IMR-90 (cell line): ENCODE results near the gene SLC17A9. TPM values are rescaled to one million over a fixed set of nuclear protein-coding genes. Genes with fewer than 3 reads are reported as not detected.

ENCODE experiments used
- ATAC-seq: fragments of 200-7000 bp; cut with Tn5 transposase; 2 replicates; pipeline ENCODE4 v1.9.1; 2020; ENCODE audit warnings: low read depth, mild to moderate bottlenecking, moderate library complexity
- BruUV-seq: library from RNA; stranded (reverse); fragments of 400-500 nt; replicated peaks from 2 replicates; lab custom pipeline; 2021; lab: Mats Ljungman, UMichigan
- CTCF ChIA-PET: fragments of 300-600 bp; formaldehyde crosslinking; extraction: SDS; loops from one replicate; lab custom pipeline; 2021; ENCODE audit warnings: antibody characterized with exemption; lab: Yijun Ruan, JAX
- POLR2A ChIA-PET: fragments of 300-600 bp; sonication (Branson Sonifier 250); formaldehyde crosslinking; loops from one replicate; lab custom pipeline; 2022; ENCODE audit warnings: antibody characterized with exemption; ENCODE audit not compliant: unreplicated experiment; lab: Charles Lee
- DNase-seq: peaks from one replicate; pipeline ENCODE4 v3.0.0; 2013
- H2AFZ ChIP-seq: replicated peaks from 2 replicates; pipeline ENCODE3; 2013; ENCODE audit warnings: low read length, mild to moderate bottlenecking; ENCODE audit not compliant: poor library complexity
- H2AK5ac ChIP-seq: 2 replicates; pipeline ENCODE4 v1.6.1; 2013; ENCODE audit warnings: low read depth, low read length, inconsistent platforms
- H2AK9ac ChIP-seq: replicated peaks from 2 replicates; pipeline ENCODE3; 2013; ENCODE audit warnings: mild to moderate bottlenecking, low read depth, low read length, moderate library complexity; ENCODE audit not compliant: poor library complexity
- H2BK120ac ChIP-seq: 2 replicates; pipeline ENCODE4 v1.6.1; 2013; ENCODE audit warnings: low read depth, low read length, inconsistent platforms
- H2BK15ac ChIP-seq: 3 replicates; pipeline ENCODE4 v1.6.1; 2013; ENCODE audit warnings: low read depth, low read length, inconsistent platforms
- H2BK20ac ChIP-seq: 2 replicates; pipeline ENCODE4 v1.6.1; 2013; ENCODE audit warnings: low read depth, mild to moderate bottlenecking, inconsistent platforms, low read length, moderate library complexity
- H2BK5ac ChIP-seq: 2 replicates; pipeline ENCODE4 v1.6.1; 2013; ENCODE audit warnings: mild to moderate bottlenecking, low read depth, low read length, inconsistent platforms; ENCODE audit not compliant: poor library complexity, severe bottlenecking
- H3K14ac ChIP-seq: replicated peaks from 2 replicates; pipeline ENCODE4 v1.6.1; 2013; ENCODE audit warnings: low read depth, low read length, inconsistent platforms
- H3K18ac ChIP-seq: 2 replicates; pipeline ENCODE4 v1.6.1; 2013; ENCODE audit warnings: low read depth, low read length, control low read depth
- H3K23ac ChIP-seq: 2 replicates; pipeline ENCODE4 v1.6.1; 2013; ENCODE audit warnings: low read depth, low read length, inconsistent platforms
- H3K27ac ChIP-seq: 2 replicates; pipeline ENCODE4 v1.5.1; 2013; ENCODE audit warnings: mild to moderate bottlenecking, control low read depth, low read length; ENCODE audit not compliant: insufficient read depth
- H3K27me3 ChIP-seq: 2 replicates; pipeline ENCODE4 v1.6.1; 2013; ENCODE audit warnings: low read length; ENCODE audit not compliant: control insufficient read depth, insufficient read depth
- H3K36me3 ChIP-seq: 2 replicates; pipeline ENCODE4 v1.6.1; 2013; ENCODE audit warnings: low read length, mixed read lengths; ENCODE audit not compliant: control insufficient read depth, insufficient read depth
- H3K4ac ChIP-seq: 2 replicates; pipeline ENCODE4 v1.6.1; 2013; ENCODE audit warnings: low read depth, low read length, inconsistent platforms
- H3K4me1 ChIP-seq: 2 replicates; pipeline ENCODE4 v1.6.1; 2013; ENCODE audit warnings: low read length, mixed read lengths; ENCODE audit not compliant: control insufficient read depth, insufficient read depth
- H3K4me2 ChIP-seq: 2 replicates; pipeline ENCODE4 v1.6.1; 2013; ENCODE audit warnings: low read depth, mild to moderate bottlenecking, control low read depth, low read length, moderate library complexity
- H3K4me3 ChIP-seq: 2 replicates; pipeline ENCODE4 v1.5.1; 2013; ENCODE audit warnings: low read depth, mild to moderate bottlenecking, control low read depth, low read length, moderate library complexity; ENCODE audit not compliant: insufficient read depth
- H3K56ac ChIP-seq: 2 replicates; pipeline ENCODE4 v1.6.1; 2013; ENCODE audit warnings: low read length, inconsistent platforms; ENCODE audit not compliant: insufficient read depth; ENCODE audit errors: extremely low read depth
- H3K79me1 ChIP-seq, 2 experiments: 2 replicates each; pipeline ENCODE4 v1.6.1; 2013; ENCODE audit warnings: low read length in 2 of 2, inconsistent platforms in 1 of 2, low read depth in 1 of 2
- H3K9ac ChIP-seq: 2 replicates; pipeline ENCODE4 v1.6.1; 2013; ENCODE audit warnings: low read depth, low read length, control low read depth
- H3K9me1 ChIP-seq: 2 replicates; pipeline ENCODE4 v1.6.1; 2013; ENCODE audit warnings: low read length, inconsistent platforms; ENCODE audit not compliant: insufficient read depth
- H3K9me3 ChIP-seq: 2 replicates; pipeline ENCODE4 v1.6.1; 2013; ENCODE audit warnings: low read length; ENCODE audit not compliant: control insufficient read depth, insufficient read depth
- H4K20me1 ChIP-seq: 2 replicates; pipeline ENCODE4 v1.6.1; 2013; ENCODE audit warnings: low read length, inconsistent platforms; ENCODE audit not compliant: insufficient read depth
- H4K5ac ChIP-seq: 2 replicates; pipeline ENCODE4 v1.6.1; 2013; ENCODE audit warnings: mild to moderate bottlenecking, low read depth, low read length, control low read depth
- H4K8ac ChIP-seq, 2 experiments: 2 replicates each; pipeline ENCODE4 v1.6.1; 2013; ENCODE audit warnings: low read depth in 2 of 2, low read length in 2 of 2, control low read depth in 1 of 2, inconsistent platforms in 1 of 2
- H4K91ac ChIP-seq: 2 replicates; pipeline ENCODE4 v1.6.1; 2013; ENCODE audit warnings: low read depth, low read length, inconsistent platforms; ENCODE audit not compliant: insufficient read depth
- BHLHE40 ChIP-seq: fragments of 150-350 bp; IDR thresholded peaks from 2 replicates; pipeline ENCODE4 v1.6.1; 2016; ENCODE audit warnings: mild to moderate bottlenecking, low read depth, low read length
- CEBPB ChIP-seq: IDR thresholded peaks from 2 replicates; pipeline ENCODE4 v1.6.1; 2012; ENCODE audit warnings: low read depth, low read length, improper control_type of control experiment
- CHD1 ChIP-seq: IDR thresholded peaks from 2 replicates; pipeline ENCODE4 v1.6.1; 2012; ENCODE audit warnings: low read depth, low read length, improper control_type of control experiment
- ELK1 ChIP-seq: fragments of 150-350 bp; IDR thresholded peaks from 2 replicates; pipeline ENCODE4 v1.6.1; 2016; ENCODE audit warnings: low read depth, mild to moderate bottlenecking, low read length, moderate library complexity, borderline replicate concordance
- FOS ChIP-seq: fragments of 150-350 bp; IDR thresholded peaks from 2 replicates; pipeline ENCODE4 v1.6.1; 2016; ENCODE audit warnings: low read depth, low read length
- MAFK ChIP-seq: IDR thresholded peaks from 2 replicates; pipeline ENCODE4 v1.6.1; 2012; ENCODE audit warnings: low read depth, low read length, improper control_type of control experiment
- MAZ ChIP-seq: IDR thresholded peaks from 2 replicates; pipeline ENCODE4 v1.6.1; 2012; ENCODE audit warnings: low read depth, mild to moderate bottlenecking, low read length, improper control_type of control experiment, moderate library complexity, borderline replicate concordance
- MXI1 ChIP-seq: IDR thresholded peaks from 2 replicates; pipeline ENCODE4 v1.6.1; 2012; ENCODE audit warnings: low read depth, mild to moderate bottlenecking, low read length, moderate library complexity, borderline replicate concordance
- NFE2L2 ChIP-seq: fragments of 150-350 bp; IDR thresholded peaks from 2 replicates; pipeline ENCODE4 v1.6.1; 2016; ENCODE audit warnings: low read depth, mild to moderate bottlenecking, low read length
- POLR2A ChIP-seq: IDR thresholded peaks from 2 replicates; pipeline ENCODE4 v1.6.1; 2012; ENCODE audit warnings: mild to moderate bottlenecking, low read depth, low read length
- RAD21 ChIP-seq: IDR thresholded peaks from 2 replicates; pipeline ENCODE4 v1.6.1; 2012; ENCODE audit warnings: low read length, improper control_type of control experiment
- RCOR1 ChIP-seq: IDR thresholded peaks from 2 replicates; pipeline ENCODE4 v1.6.1; 2012; ENCODE audit warnings: mild to moderate bottlenecking, low read length, improper control_type of control experiment; ENCODE audit not compliant: insufficient replicate concordance
- RFX5 ChIP-seq: IDR thresholded peaks from 2 replicates; pipeline ENCODE4 v1.8.0; 2012; ENCODE audit warnings: low read depth, mild to moderate bottlenecking, low read length, moderate library complexity
- SMC3 ChIP-seq: fragments of 150-350 bp; IDR thresholded peaks from 2 replicates; pipeline ENCODE4 v1.6.1; 2016; ENCODE audit warnings: low read depth, mild to moderate bottlenecking, antibody characterized with exemption, low read length, moderate library complexity
- WGBS, 2 experiments: methylation state at CpG; one replicate each; pipeline versions ENCODE4 v1.1.5 to v1.1.7; 2013; ENCODE audit warnings: missing lambda C conversion rate in 2 of 2; ENCODE audit not compliant: insufficient read length in 1 of 2; ENCODE audit errors: extremely low coverage in 2 of 2; 5-methylcytosine and 5-hydroxymethylcytosine counted together
- dilution Hi-C: fragments of 300-500 bp; cut with HindIII; formaldehyde crosslinking; loops from one replicate; pipeline ENCODE4 v1.14.3; 2018; ENCODE audit warnings: low sequenced_read_pairs; ENCODE audit not compliant: unreplicated experiment
- in situ Hi-C: fragments of 300-500 bp; cut with MboI; formaldehyde crosslinking; loops from 3 replicates; pipeline ENCODE4 v1.14.3; 2019; ENCODE audit warnings: low sequenced_read_pairs, inconsistent platforms, mixed read lengths
- intact Hi-C: fragments of 100-400 bp; cut with micrococcal nuclease; formaldehyde crosslinking; loops from 2 replicates; pipeline ENCODE4 v1.10.0; 2022
- polyA plus RNA-seq, 3 experiments: library from polyadenylated mRNA; depleted of rRNA; stranded (reverse); fragments of >200 nt; gene quantifications; 2 replicates each; pipeline ENCODE4 v1.2.3, GENCODE V29; 2012; ENCODE audit warnings: low replicate concordance in 1 of 3
- total RNA-seq: library from RNA; depleted of rRNA; stranded (reverse); fragments of >200 nt; gene quantifications from 2 replicates; pipeline ENCODE4 v1.2.3, GENCODE V29; 2012
- TF ChIP-seq, protein P1 (sequence below): fragments of 150-350 bp; IDR thresholded peaks from 2 replicates; pipeline ENCODE4 v1.6.1; 2017; ENCODE audit warnings: mild to moderate bottlenecking, antibody characterized with exemption, low read length, low read depth
- TF ChIP-seq, protein P2 (sequence below): conservative IDR thresholded peaks from 2 replicates; pipeline ENCODE4 v1.5.1; 2012; ENCODE audit warnings: mild to moderate bottlenecking, low read depth, low read length, improper control_type of control experiment

Gene SLC17A9
- total and polyA plus RNA-seq, 2 of the 4 experiments (the other 2 are of a cell fraction), result 2.2 to 14.4 TPM

- Histone ChIP-seq H3K9me3 (no peaks in the 10 kb centered on the region), H4K5ac (no peak overlapping the region), H2BK5ac (no peak overlapping the region), H3K27ac (no peak overlapping the region), H3K56ac (no peak overlapping the region), H2BK120ac (no peak overlapping the region), H3K4ac (no peak overlapping the region), H2AFZ (no peak overlapping the region), H3K79me1 (no peaks in the 10 kb centered on the region), H3K36me3 (no peaks in the 10 kb centered on the region), H3K4me3 (no peak overlapping the region), H3K9ac (no peak overlapping the region), H2AK5ac (no peak overlapping the region), H3K18ac (no peak overlapping the region), H3K9me1 (no peaks in the 10 kb centered on the region), H3K4me1 (no peaks in the 10 kb centered on the region), H3K23ac (no peak overlapping the region), H4K91ac (no peak overlapping the region), H3K14ac (no peak overlapping the region), H3K4me2 (no peak overlapping the region), H2AK9ac (no peak overlapping the region), H2BK20ac (no peak overlapping the region), H4K20me1 (no peaks in the 10 kb centered on the region), H2BK15ac (no peak overlapping the region), H3K27me3 (peaks cover 13% of the 10 kb centered on the region; the same call in 1 of the 2 replicates), H4K8ac (no peak overlapping the region)
- CTCF ChIA-PET, result no interaction called here
- in situ Hi-C loops, result no loop called here
- POLR2A ChIA-PET, result no interaction called here
- DNase-seq, result no peak
- no peak for ATAC-seq
- intact Hi-C loops, result no loop called here
- WGBS, 2 experiments, result 90% methylated on average over 10 of the region's 32 CpGs; no CpG with 5 or more reads in 1 of the 2 experiments
- TF ChIP-seq CEBPB (no peak), RFX5 (no peak), MAFK (no peak), BHLHE40 (no peak), POLR2A (no peak), MAZ (no peak), NFE2L2 (no peak), SMC3 (no peak), FOS (no peak), MXI1 (no peak), CHD1 (no peak), RAD21 (no peak), RCOR1 (no peak), ELK1 (no peak)
- TF ChIP-seq, protein P1, sequence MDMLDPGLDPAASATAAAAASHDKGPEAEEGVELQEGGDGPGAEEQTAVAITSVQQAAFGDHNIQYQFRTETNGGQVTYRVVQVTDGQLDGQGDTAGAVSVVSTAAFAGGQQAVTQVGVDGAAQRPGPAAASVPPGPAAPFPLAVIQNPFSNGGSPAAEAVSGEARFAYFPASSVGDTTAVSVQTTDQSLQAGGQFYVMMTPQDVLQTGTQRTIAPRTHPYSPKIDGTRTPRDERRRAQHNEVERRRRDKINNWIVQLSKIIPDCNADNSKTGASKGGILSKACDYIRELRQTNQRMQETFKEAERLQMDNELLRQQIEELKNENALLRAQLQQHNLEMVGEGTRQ, result no peak
- TF ChIP-seq, protein P2, sequence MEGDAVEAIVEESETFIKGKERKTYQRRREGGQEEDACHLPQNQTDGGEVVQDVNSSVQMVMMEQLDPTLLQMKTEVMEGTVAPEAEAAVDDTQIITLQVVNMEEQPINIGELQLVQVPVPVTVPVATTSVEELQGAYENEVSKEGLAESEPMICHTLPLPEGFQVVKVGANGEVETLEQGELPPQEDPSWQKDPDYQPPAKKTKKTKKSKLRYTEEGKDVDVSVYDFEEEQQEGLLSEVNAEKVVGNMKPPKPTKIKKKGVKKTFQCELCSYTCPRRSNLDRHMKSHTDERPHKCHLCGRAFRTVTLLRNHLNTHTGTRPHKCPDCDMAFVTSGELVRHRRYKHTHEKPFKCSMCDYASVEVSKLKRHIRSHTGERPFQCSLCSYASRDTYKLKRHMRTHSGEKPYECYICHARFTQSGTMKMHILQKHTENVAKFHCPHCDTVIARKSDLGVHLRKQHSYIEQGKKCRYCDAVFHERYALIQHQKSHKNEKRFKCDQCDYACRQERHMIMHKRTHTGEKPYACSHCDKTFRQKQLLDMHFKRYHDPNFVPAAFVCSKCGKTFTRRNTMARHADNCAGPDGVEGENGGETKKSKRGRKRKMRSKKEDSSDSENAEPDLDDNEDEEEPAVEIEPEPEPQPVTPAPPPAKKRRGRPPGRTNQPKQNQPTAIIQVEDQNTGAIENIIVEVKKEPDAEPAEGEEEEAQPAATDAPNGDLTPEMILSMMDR, result no peak
- BruUV-seq, result no TSS peak
- dilution Hi-C loops, result no loop called here
These were observed 10.5 kb downstream of the SLC17A9 start for GRCh38 chr20:62962891-62963613.
